Gastroesophageal sphincter (tissue), 4 donors: Measurements from ENCODE around the gene LMF2. TPM values are rescaled to one million over a fixed set of nuclear protein-coding genes. Genes with fewer than 3 reads are reported as not detected.

Experiments used
- ATAC-seq: fragments of 150-250 bp; one replicate; pipeline ENCODE4 v1.9.1; 2016; ENCODE audit warnings: mild to moderate bottlenecking, moderate library complexity
- H3K27ac ChIP-seq, 4 donors: fragments of 200-600 bp; sonication (generic) in 3 of 4; 1 replicate in 3 of 4; 2 replicates in 1 of 4; pipeline ENCODE4 v1.5.1; 2016 to 2019
- H3K27me3 ChIP-seq: fragments of 200-600 bp; sonication (generic); one replicate; pipeline ENCODE4 v1.5.1; 2019
- H3K36me3 ChIP-seq, 2 donors: fragments of 200-600 bp; sonication (generic); one replicate each; pipeline ENCODE4 v1.5.1; 2019; ENCODE audit warnings: control low read depth in 1 of 2
- H3K4me1 ChIP-seq, 3 donors: fragments of 200-600 bp; sonication (generic); 1 replicate in 2 of 3; 2 replicates in 1 of 3; pipeline ENCODE4 v1.5.1; 2016 to 2019; ENCODE audit warnings: control low read depth in 2 of 3
- H3K4me3 ChIP-seq, 2 donors: fragments of 200-600 bp; sonication (generic); one replicate each; pipeline ENCODE4 v1.5.1; 2019; ENCODE audit warnings: mild to moderate bottlenecking in 1 of 2, moderate library complexity in 1 of 2
- H3K9me3 ChIP-seq, 3 donors: fragments of 200-600 bp; sonication (generic); one replicate each; pipeline ENCODE4 v1.5.1; 2017 to 2019; ENCODE audit warnings: control low read depth in 2 of 3
- EP300 ChIP-seq: sonication (generic); formaldehyde crosslinking; IDR thresholded peaks from one replicate; pipeline ENCODE4 v1.6.1; 2017; ENCODE audit warnings: antibody characterized with exemption, mild to moderate bottlenecking
- POLR2A ChIP-seq, 2 donors: fragments of 450-650 bp; IDR thresholded peaks; one replicate each; pipeline ENCODE4 v1.6.1; 2017; ENCODE audit warnings: antibody characterized with exemption in 2 of 2, mild to moderate bottlenecking in 2 of 2, moderate library complexity in 1 of 2
- POLR2AphosphoS5 ChIP-seq: sonication (generic); formaldehyde crosslinking; IDR thresholded peaks from one replicate; pipeline ENCODE4 v1.6.1; 2017; ENCODE audit warnings: antibody characterized with exemption
- WGBS, 2 donors: methylation state at CpG; one replicate each; pipeline ENCODE4 v1.1.5; 2018; ENCODE audit warnings: low coverage in 1 of 2; 5-methylcytosine and 5-hydroxymethylcytosine counted together
- total RNA-seq, 4 donors: library from RNA; depleted of rRNA; stranded (reverse); fragments of >200 nt; gene quantifications; one replicate each; pipeline ENCODE4 v1.1.0, GENCODE V29; 2016
- TF ChIP-seq, protein P1 (sequence below), 4 experiments: fragments of 200-600 bp in 2 of 4; fragments of 450-650 bp in 2 of 4; sonication (generic) in 1 of 4; IDR thresholded peaks; one replicate each; pipeline ENCODE4 v1.5.1; 2017 to 2019; ENCODE audit warnings: antibody characterized with exemption in 4 of 4, mild to moderate bottlenecking in 2 of 4, moderate library complexity in 2 of 4

Gene LMF2
- total RNA-seq, 4 donors from 2014 or later = 35.5 to 58.4 (median 45.1) TPM

DNA sequence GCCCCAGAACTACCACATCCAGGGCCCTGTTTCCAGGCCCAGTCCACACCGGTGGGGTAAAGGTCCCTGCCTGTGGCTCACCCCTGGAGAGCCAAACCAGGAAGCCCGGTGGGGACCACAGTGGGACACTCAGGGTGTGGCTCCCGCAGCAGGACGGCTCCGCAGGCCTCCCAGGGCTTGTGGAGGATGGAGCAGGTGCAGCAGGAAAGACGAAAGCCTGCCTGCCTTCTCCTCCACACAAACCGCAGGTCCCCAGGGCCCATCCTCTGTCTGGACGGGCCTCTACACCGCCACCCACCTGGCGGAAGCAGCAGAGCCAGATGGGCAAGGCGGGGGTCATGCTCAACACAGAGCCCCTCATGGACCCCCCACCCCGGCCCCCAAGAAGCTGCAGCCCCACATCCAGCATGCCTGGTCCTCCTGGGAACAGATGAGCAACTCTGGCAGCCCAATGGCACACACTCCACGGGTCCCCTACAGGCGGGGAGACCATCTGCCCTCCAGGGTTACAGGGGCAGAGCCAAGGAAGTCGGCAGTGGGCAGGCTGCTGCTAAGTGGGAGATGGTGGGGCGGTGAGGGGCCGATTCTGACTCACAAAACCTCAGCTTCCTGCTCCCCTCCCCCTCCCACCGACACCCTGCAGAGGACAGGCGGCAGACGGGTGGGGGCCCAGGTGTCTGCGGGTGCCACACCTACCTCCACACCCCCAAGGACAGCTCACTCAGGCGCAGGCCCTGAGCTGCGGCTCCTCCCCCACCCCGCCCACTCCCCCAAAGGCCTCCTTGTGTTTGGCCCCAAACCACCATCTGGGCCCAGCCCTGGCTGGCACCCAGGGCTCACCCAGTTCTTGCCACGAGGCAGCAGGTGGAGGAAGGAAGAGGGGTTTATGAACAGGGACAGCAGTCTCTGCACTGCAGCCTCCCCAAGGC is 37.9 kb downstream of the LMF2 start:
- peaks cover 0 to 61% (median 43%) of the 10 kb centered on the region in 3 donors for H3K4me1 ChIP-seq
- H3K27ac ChIP-seq = no peak overlapping the region
- H3K9me3 ChIP-seq = no peaks in the 10 kb centered on the region
- peaks cover 0 to 46% of the 10 kb centered on the region in 2 donors for H3K36me3 ChIP-seq
- H3K4me3 ChIP-seq = no peak overlapping the region
- H3K27me3 ChIP-seq = no peaks in the 10 kb centered on the region
- TF ChIP-seq, protein P1, sequence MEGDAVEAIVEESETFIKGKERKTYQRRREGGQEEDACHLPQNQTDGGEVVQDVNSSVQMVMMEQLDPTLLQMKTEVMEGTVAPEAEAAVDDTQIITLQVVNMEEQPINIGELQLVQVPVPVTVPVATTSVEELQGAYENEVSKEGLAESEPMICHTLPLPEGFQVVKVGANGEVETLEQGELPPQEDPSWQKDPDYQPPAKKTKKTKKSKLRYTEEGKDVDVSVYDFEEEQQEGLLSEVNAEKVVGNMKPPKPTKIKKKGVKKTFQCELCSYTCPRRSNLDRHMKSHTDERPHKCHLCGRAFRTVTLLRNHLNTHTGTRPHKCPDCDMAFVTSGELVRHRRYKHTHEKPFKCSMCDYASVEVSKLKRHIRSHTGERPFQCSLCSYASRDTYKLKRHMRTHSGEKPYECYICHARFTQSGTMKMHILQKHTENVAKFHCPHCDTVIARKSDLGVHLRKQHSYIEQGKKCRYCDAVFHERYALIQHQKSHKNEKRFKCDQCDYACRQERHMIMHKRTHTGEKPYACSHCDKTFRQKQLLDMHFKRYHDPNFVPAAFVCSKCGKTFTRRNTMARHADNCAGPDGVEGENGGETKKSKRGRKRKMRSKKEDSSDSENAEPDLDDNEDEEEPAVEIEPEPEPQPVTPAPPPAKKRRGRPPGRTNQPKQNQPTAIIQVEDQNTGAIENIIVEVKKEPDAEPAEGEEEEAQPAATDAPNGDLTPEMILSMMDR (IDR thresholded peaks at IDR 0.05) = no peak
- TF ChIP-seq POLR2AphosphoS5 = no peak
- TF ChIP-seq POLR2A (IDR thresholded peaks at IDR 0.05) = no peak
- TF ChIP-seq EP300 = no peak
- no CpG with 5 or more reads among the region's 25 CpGs for WGBS, 2 donors
- no peak for ATAC-seq

DNA sequence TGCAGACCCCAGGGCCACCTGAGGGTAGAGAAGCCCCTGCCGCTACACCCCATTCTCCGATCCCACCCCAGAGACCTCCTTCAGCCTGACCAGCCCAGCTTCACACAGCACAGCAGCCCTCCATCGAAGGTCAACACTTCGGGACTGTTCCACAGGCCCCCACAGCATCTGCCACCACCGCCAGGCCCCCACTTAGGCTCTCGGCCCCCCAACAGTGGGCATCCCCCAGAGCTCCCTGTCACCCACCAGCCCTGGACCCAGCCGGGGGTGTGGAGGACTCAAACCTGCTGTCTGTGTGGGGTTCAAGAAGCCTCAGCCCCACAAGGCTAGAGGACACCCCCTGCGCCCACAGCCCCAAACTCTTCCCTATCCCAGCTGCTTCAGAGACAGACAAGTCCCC is 38.9 kb downstream of the LMF2 start:
- Histone ChIP-seq H3K27ac (no peak overlapping the region), H3K27me3 (no peaks in the 10 kb centered on the region), H3K9me3 (no peaks in the 10 kb centered on the region), H3K4me3 (no peak overlapping the region), H3K36me3 (peaks cover 0 to 56% of the 10 kb centered on the region in 2 donors), H3K4me1 (peaks cover 0 to 55% (median 40%) of the 10 kb centered on the region in 3 donors)
- TF ChIP-seq POLR2A (IDR thresholded peaks at IDR 0.05) (no peak), EP300 (no peak), POLR2AphosphoS5 (no peak)
- TF ChIP-seq, protein P1 (IDR thresholded peaks at IDR 0.05) = no peak
- no peak for ATAC-seq
- 50% methylated on average over 2 of the region's 8 CpGs; no CpG with 5 or more reads in 1 of the 2 donors for WGBS, 2 donors

DNA sequence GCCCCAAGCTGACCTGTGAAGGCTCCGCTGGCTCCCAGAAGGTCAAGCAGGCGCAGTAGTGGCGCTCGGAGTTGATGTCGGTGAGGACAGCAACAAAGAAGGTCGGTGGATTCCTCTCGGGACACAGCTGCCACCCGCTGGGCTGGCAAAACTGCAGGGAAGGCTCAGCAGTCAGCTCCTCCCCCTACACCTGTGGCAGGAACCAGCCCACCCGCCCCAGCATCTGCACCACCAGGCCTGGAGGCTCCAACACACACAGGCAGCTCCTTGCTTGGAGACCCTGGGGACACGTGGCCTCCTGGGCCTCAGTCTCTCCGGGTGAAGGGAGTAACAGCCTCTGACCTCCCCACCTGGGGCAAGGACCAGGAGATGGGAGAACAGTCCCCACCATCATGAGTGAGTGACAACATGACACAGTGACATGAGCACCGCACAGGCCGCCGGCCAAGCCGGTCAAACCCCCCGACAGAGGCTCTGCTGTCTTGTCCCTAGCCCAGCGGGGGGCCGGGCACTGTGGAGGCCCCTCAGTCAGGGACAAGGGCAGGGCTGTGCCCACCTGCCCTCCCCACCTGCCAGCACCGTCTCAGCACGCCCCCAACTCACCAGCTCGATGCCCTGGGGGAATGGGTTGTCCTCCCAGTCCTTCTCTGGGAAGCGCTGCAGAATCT is 39.6 kb downstream of the LMF2 start:
- 88% methylated on average over 5 of the region's 22 CpGs; no CpG with 5 or more reads in 1 of the 2 donors for WGBS, 2 donors
- no peak overlapping the region for H3K4me3 ChIP-seq
- no peak for ATAC-seq
- peaks cover 0 to 63% of the 10 kb centered on the region in 2 donors for H3K36me3 ChIP-seq
- H3K4me1 ChIP-seq = peaks cover 0 to 48% (median 33%) of the 10 kb centered on the region in 3 donors
- no peaks in the 10 kb centered on the region for H3K9me3 ChIP-seq
- TF ChIP-seq POLR2A (IDR thresholded peaks at IDR 0.05) (no peak), EP300 (no peak), POLR2AphosphoS5 (no peak)
- TF ChIP-seq, protein P1 (IDR thresholded peaks at IDR 0.05) = no peak
- H3K27ac ChIP-seq = no peak overlapping the region
- H3K27me3 ChIP-seq = no peaks in the 10 kb centered on the region

DNA sequence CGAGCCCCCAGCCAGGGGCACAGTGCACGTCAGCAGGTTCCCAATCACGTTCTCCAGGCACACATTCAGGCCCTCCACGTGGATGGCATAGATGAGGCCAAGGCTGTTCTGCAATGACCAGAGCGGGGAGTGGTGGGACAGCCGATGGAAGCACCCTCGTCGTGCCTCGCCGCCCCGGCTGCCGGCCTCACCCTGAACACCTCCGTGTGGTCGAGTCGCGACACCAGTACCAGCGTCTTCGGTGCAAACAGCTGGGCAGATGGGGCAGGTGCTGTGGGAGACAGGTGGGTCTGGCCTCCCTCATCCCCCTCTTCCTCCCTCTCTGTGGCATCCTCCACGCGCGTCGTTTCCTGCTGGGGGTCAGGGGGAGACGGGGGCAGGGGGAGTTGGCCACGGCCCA is 40.2 kb downstream of the LMF2 start:
- Histone ChIP-seq H3K27ac (no peak overlapping the region), H3K9me3 (no peaks in the 10 kb centered on the region), H3K27me3 (no peaks in the 10 kb centered on the region), H3K4me3 (no peak overlapping the region), H3K4me1 (peaks cover 0 to 42% (median 27%) of the 10 kb centered on the region in 3 donors), H3K36me3 (peaks cover 0 to 69% of the 10 kb centered on the region in 2 donors)
- no peak for ATAC-seq
- TF ChIP-seq POLR2A (IDR thresholded peaks at IDR 0.05) (no peak), EP300 (no peak), POLR2AphosphoS5 (no peak)
- TF ChIP-seq, protein P1 (IDR thresholded peaks at IDR 0.05) = no peak
- no CpG with 5 or more reads among the region's 24 CpGs for WGBS, 2 donors
